ENCODE measurements around the gene MYH11.

- TF ChIP-seq CTCF (conservative IDR thresholded peaks at IDR 0.05 in 1 of 2, IDR thresholded peaks at IDR 0.05 in 1 of 2; ENCODE audit: extremely low read depth in 1 of 2, insufficient read depth in 1 of 2, low read depth in 1 of 2, low read length in 2 of 2) (no peak), EZH2 (IDR thresholded peaks at IDR 0.05; ENCODE audit: borderline replicate concordance, low read length) (peak; percentile 49)
Measured at GRCh38 chr16:15822957-15823356, 33.9 kb downstream of the MYH11 start.

All from mammary epithelial cell (primary cell).